ENCODE data around the gene PROP1.
"Not testable (repeated sequence)": the region's sequence is repeated elsewhere in the genome, so short reads cannot be mapped to it uniquely, and the experiment has no call there.

DNA sequence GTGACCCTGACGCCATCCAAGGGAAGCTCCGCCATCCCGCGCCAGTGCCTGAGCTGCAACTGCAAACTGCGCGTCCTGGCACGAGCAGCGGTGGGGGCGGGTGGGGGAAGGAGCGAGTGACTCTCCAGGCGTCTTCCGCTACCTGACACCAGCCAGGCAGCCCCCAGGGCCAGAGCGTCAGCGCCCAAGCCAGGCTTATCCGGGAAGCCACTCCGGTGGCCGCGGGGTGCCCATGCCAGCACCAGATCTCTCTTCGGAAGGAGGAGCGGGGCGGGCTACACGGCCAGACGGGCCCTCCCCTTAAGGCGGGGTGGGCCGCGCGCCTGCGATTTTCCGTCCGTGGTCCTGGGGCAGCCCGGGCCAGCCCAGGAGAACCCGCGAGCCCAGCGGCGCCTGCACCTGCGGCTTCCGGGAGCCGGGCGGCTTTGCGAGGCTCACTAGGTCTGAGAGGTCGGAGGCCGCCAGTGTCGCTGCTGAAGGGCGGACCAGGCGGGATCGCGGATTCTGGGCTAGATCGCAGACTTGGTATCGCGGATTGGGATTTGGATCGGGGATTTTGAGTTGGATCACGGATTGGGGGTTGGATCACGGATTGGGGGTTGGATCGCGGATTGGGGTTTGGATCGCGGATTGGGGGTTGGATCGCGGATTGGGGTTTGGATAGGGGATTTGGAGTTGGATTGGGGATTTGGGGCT is 10.6 kb upstream of the PROP1 start:
- not testable (repeated sequence) for TF ChIP-seq CTCF (conservative IDR thresholded peaks at IDR 0.05; ENCODE audit: low read depth, low read length); EZH2 (IDR thresholded peaks at IDR 0.05; ENCODE audit: borderline replicate concordance, low read depth, low read length, poor library complexity, severe bottlenecking)
